ENCODE measurements around the gene HCK. TPM values are rescaled to one million over a fixed set of nuclear protein-coding genes. Genes with fewer than 3 reads are reported as not detected.

The HCK gene
- total RNA-seq, 1 donor from 2014 or later, result 49.0 TPM

GRCh38 chr20:32036716-32037485, 15.1 kb upstream of the HCK start:
- H3K36me3 ChIP-seq, result no peaks in the 10 kb centered on the region
- intact Hi-C loops (cut with DNase I), result no loop called here
- no peak overlapping the region for H3K27ac ChIP-seq
- no peak overlapping the region for H3K4me3 ChIP-seq
- H3K4me1 ChIP-seq, result peaks cover 7% of the 10 kb centered on the region
- peaks cover 18% of the 10 kb centered on the region for H3K27me3 ChIP-seq
- TF ChIP-seq CTCF (IDR thresholded peaks at IDR 0.05), result no peak
- DNase-seq (no peak), ATAC-seq (no peak)
- H3K9me3 ChIP-seq, result no peaks in the 10 kb centered on the region

GRCh38 chr20:32037929-32038328, 14.1 kb upstream of the HCK start:
- DNase-seq, result no peak
- no peak overlapping the region for H3K4me3 ChIP-seq
- ATAC-seq, result no peak
- TF ChIP-seq CTCF (IDR thresholded peaks at IDR 0.05), result no peak
- no peaks in the 10 kb centered on the region for H3K9me3 ChIP-seq
- intact Hi-C loops (cut with DNase I), result no loop called here
- peaks cover 7% of the 10 kb centered on the region for H3K4me1 ChIP-seq
- H3K27ac ChIP-seq, result no peak overlapping the region
- H3K36me3 ChIP-seq, result no peaks in the 10 kb centered on the region
- peaks cover 18% of the 10 kb centered on the region for H3K27me3 ChIP-seq

- peaks cover 18% of the 10 kb centered on the region for H3K27me3 ChIP-seq
- peak; percentile 93 for ATAC-seq
- no peaks in the 10 kb centered on the region for H3K4me1 ChIP-seq
- peak overlapping the region; percentile 24 for H3K27ac ChIP-seq
- intact Hi-C loops (cut with DNase I), result no loop called here
- H3K9me3 ChIP-seq, result no peaks in the 10 kb centered on the region
- no peak for TF ChIP-seq CTCF (IDR thresholded peaks at IDR 0.05)
- DNase-seq, result peak; percentile 84
- no peaks in the 10 kb centered on the region for H3K36me3 ChIP-seq
- no peak overlapping the region for H3K4me3 ChIP-seq
Observed at GRCh38 chr20:32040142-32040953, 11.7 kb upstream of the HCK start.

- TF ChIP-seq CTCF (IDR thresholded peaks at IDR 0.05), result no peak
- DNase-seq (no peak), ATAC-seq (no peak)
- H3K4me3 ChIP-seq, result no peak overlapping the region
- H3K9me3 ChIP-seq, result no peaks in the 10 kb centered on the region
- no peak overlapping the region for H3K27ac ChIP-seq
- no peaks in the 10 kb centered on the region for H3K36me3 ChIP-seq
- intact Hi-C loops (cut with DNase I), result no loop called here
- H3K4me1 ChIP-seq, result no peaks in the 10 kb centered on the region
- peaks cover 8% of the 10 kb centered on the region for H3K27me3 ChIP-seq
Observed at GRCh38 chr20:32045999-32046398, 6.0 kb upstream of the HCK start.

GRCh38 chr20:32050324-32050841, 1.7 kb upstream of the HCK start:
- H3K4me3 ChIP-seq, result no peak overlapping the region
- TF ChIP-seq CTCF (IDR thresholded peaks at IDR 0.05), result no peak
- no peaks in the 10 kb centered on the region for H3K36me3 ChIP-seq
- intact Hi-C loops (cut with DNase I), result no loop called here
- no peak for DNase-seq
- no peak for ATAC-seq
- H3K27ac ChIP-seq, result no peak overlapping the region
- H3K9me3 ChIP-seq, result no peaks in the 10 kb centered on the region
- H3K27me3 ChIP-seq, result peaks cover 47% of the 10 kb centered on the region
- H3K4me1 ChIP-seq, result peaks cover 10% of the 10 kb centered on the region
